Hepatocyte (in vitro differentiated cells): Measurements from ENCODE around the gene LRRC23. TPM values are rescaled to one million over a fixed set of nuclear protein-coding genes. Genes with fewer than 3 reads are reported as not detected.
"Not testable (repeated sequence)": the region's sequence is repeated elsewhere in the genome, so short reads cannot be mapped to it uniquely, and the experiment has no call there.

Source experiments
- DNase-seq: peaks from one replicate; pipeline ENCODE4 v3.0.0-alpha.2; 2016; ENCODE audit warnings: low spot score
- H2AFZ ChIP-seq: fragments of 200-600 bp; sonication (generic); 2 replicates; pipeline ENCODE4 v1.6.0; 2016; ENCODE audit warnings: antibody characterized with exemption, mild to moderate bottlenecking
- H3K27ac ChIP-seq: fragments of 200-600 bp; sonication (generic); 2 replicates; pipeline ENCODE4 v1.5.1; 2016; ENCODE audit warnings: mild to moderate bottlenecking
- H3K27me3 ChIP-seq: fragments of 200-600 bp; sonication (generic); 2 replicates; pipeline ENCODE4 v1.6.1; 2016
- H3K36me3 ChIP-seq: fragments of 200-600 bp; sonication (generic); replicated peaks from 2 replicates; pipeline ENCODE4 v1.5.1; 2016; ENCODE audit warnings: low read depth; ENCODE audit not compliant: insufficient read depth
- H3K4me1 ChIP-seq: fragments of 200-600 bp; sonication (generic); 2 replicates; pipeline ENCODE4 v1.5.1; 2016; ENCODE audit warnings: mild to moderate bottlenecking, moderate library complexity; ENCODE audit not compliant: insufficient read depth
- H3K4me2 ChIP-seq: fragments of 200-600 bp; sonication (generic); 2 replicates; pipeline ENCODE4 v1.6.0; 2016
- H3K4me3 ChIP-seq: fragments of 200-600 bp; sonication (generic); 2 replicates; pipeline ENCODE4 v1.5.1; 2016; ENCODE audit warnings: mild to moderate bottlenecking
- H3K79me2 ChIP-seq: fragments of 200-600 bp; sonication (generic); 2 replicates; pipeline ENCODE4 v1.6.0; 2017; ENCODE audit warnings: mild to moderate bottlenecking
- H3K9me2 ChIP-seq: fragments of 200-600 bp; sonication (generic); replicated peaks from 2 replicates; pipeline ENCODE4 v1.6.0; 2017; ENCODE audit warnings: mild to moderate bottlenecking; ENCODE audit not compliant: insufficient read depth
- H3K9me3 ChIP-seq: fragments of 200-600 bp; sonication (generic); 2 replicates; pipeline ENCODE4 v1.5.1; 2016; ENCODE audit warnings: low read depth, mild to moderate bottlenecking
- H4K20me1 ChIP-seq: fragments of 200-600 bp; sonication (generic); 2 replicates; pipeline ENCODE4 v1.6.0; 2016; ENCODE audit warnings: mild to moderate bottlenecking; ENCODE audit not compliant: insufficient read depth, poor library complexity, severe bottlenecking
- CTCF ChIP-seq: fragments of 200-600 bp; sonication (generic); IDR thresholded peaks from 2 replicates; pipeline ENCODE4 v1.5.1; 2016; ENCODE audit warnings: antibody characterized with exemption, mild to moderate bottlenecking; ENCODE audit not compliant: poor library complexity
- EZH2 ChIP-seq: fragments of 200-600 bp; sonication (generic); IDR thresholded peaks from 2 replicates; pipeline ENCODE4 v1.6.1; 2016; ENCODE audit warnings: antibody characterized with exemption, mild to moderate bottlenecking, borderline replicate concordance
- EZH2phosphoT487 ChIP-seq: fragments of 200-600 bp; sonication (generic); IDR thresholded peaks from one replicate; pipeline ENCODE4 v1.6.1; 2018; ENCODE audit warnings: antibody characterized with exemption, mild to moderate bottlenecking, low read depth, moderate library complexity; ENCODE audit not compliant: unreplicated experiment, severe bottlenecking
- WGBS: methylation state at CpG from one replicate; pipeline ENCODE4 v1.1.6; 2016; ENCODE audit warnings: low lambda C conversion rate; ENCODE audit errors: missing lambda C conversion rate; 5-methylcytosine and 5-hydroxymethylcytosine counted together
- polyA plus RNA-seq: library from polyadenylated mRNA; unstranded; fragments of >200 nt; fragmentation: Nextera tagmentation; extraction: Ambion mirVana; gene quantifications from 2 replicates; pipeline ENCODE4 v1.2.1, GENCODE V29; 2016
- total RNA-seq: library from RNA; depleted of rRNA; stranded (reverse); fragments of >200 nt; gene quantifications from 2 replicates; pipeline ENCODE4 v1.2.3, GENCODE V29; 2014

The LRRC23 gene
- total and polyA plus RNA-seq, 2 experiments from 2014 or later: 8.2 to 12.9 TPM

GRCh38 chr12:6902448-6902847, 2.2 kb upstream of the LRRC23 start:
- H3K4me1 ChIP-seq: peaks cover 8% of the 10 kb centered on the region
- no peaks in the 10 kb centered on the region for H3K9me3 ChIP-seq
- H3K9me2 ChIP-seq: no peaks in the 10 kb centered on the region
- no peak overlapping the region for H2AFZ ChIP-seq
- H3K4me2 ChIP-seq: no peak overlapping the region
- H3K4me3 ChIP-seq: no peak overlapping the region
- no peaks in the 10 kb centered on the region for H3K27me3 ChIP-seq
- no peak overlapping the region for H3K27ac ChIP-seq
- 70% methylated on average over 4 of the region's 4 CpGs for WGBS
- H4K20me1 ChIP-seq: no peaks in the 10 kb centered on the region
- TF ChIP-seq EZH2 (no peak), EZH2phosphoT487 (no peak), CTCF (no peak)
- DNase-seq: no peak
- no peaks in the 10 kb centered on the region for H3K79me2 ChIP-seq
- H3K36me3 ChIP-seq: no peaks in the 10 kb centered on the region

- DNase-seq: no peak
- Histone ChIP-seq H2AFZ (peak overlapping the region; percentile 89), H3K27me3 (no peaks in the 10 kb centered on the region), H3K9me3 (no peaks in the 10 kb centered on the region), H3K79me2 (no peaks in the 10 kb centered on the region), H3K9me2 (no peaks in the 10 kb centered on the region), H3K36me3 (no peaks in the 10 kb centered on the region), H3K4me3 (no peak overlapping the region), H3K27ac (peak overlapping the region; percentile 51), H3K4me2 (peak overlapping the region; percentile 88), H4K20me1 (no peaks in the 10 kb centered on the region), H3K4me1 (peaks cover 8% of the 10 kb centered on the region)
- no peak for TF ChIP-seq EZH2phosphoT487
- TF ChIP-seq EZH2: no peak
- no peak for TF ChIP-seq CTCF
- 69% methylated on average over 1 of the region's 1 CpG for WGBS
These were observed 900 bp upstream of the LRRC23 start for GRCh38 chr12:6903722-6904121.

- 66% methylated on average over 5 of the region's 5 CpGs for WGBS
- Histone ChIP-seq H3K9me2 (no peaks in the 10 kb centered on the region), H2AFZ (no peak overlapping the region), H3K4me3 (peak overlapping the region; percentile 56), H3K9me3 (no peaks in the 10 kb centered on the region), H4K20me1 (no peaks in the 10 kb centered on the region), H3K79me2 (no peaks in the 10 kb centered on the region), H3K36me3 (no peaks in the 10 kb centered on the region), H3K4me2 (peak overlapping the region; percentile 88), H3K4me1 (peaks cover 8% of the 10 kb centered on the region), H3K27ac (peak overlapping the region; percentile 74), H3K27me3 (no peaks in the 10 kb centered on the region)
- no peak for DNase-seq
- TF ChIP-seq EZH2phosphoT487: no peak
- no peak for TF ChIP-seq EZH2
- no peak for TF ChIP-seq CTCF
These were observed 905 bp downstream of the LRRC23 start for GRCh38 chr12:6905414-6906040.

- not testable (repeated sequence) for H3K4me2 ChIP-seq, H3K79me2 ChIP-seq, H2AFZ ChIP-seq, H4K20me1 ChIP-seq, DNase-seq, H3K4me1 ChIP-seq, H3K27ac ChIP-seq, H3K9me2 ChIP-seq, H3K36me3 ChIP-seq, H3K27me3 ChIP-seq, H3K9me3 ChIP-seq, H3K4me3 ChIP-seq
- WGBS: 97% methylated on average over 11 of the region's 11 CpGs
These were observed 3.5 kb downstream of the LRRC23 start for GRCh38 chr12:6908141-6908540.
